Endothelial cell of hepatic sinusoid (primary cell): ENCODE measurements around the gene RABGEF1.
"Not testable (repeated sequence)": the region's sequence is repeated elsewhere in the genome, so short reads cannot be mapped to it uniquely, and the experiment has no call there.

Experiments
- in situ Hi-C: cut with HindIII; loops from 2 replicates; pipeline ENCODE4 v1.10.0; 2017; ENCODE audit warnings: low sequenced_read_pairs

The RABGEF1 gene

DNA sequence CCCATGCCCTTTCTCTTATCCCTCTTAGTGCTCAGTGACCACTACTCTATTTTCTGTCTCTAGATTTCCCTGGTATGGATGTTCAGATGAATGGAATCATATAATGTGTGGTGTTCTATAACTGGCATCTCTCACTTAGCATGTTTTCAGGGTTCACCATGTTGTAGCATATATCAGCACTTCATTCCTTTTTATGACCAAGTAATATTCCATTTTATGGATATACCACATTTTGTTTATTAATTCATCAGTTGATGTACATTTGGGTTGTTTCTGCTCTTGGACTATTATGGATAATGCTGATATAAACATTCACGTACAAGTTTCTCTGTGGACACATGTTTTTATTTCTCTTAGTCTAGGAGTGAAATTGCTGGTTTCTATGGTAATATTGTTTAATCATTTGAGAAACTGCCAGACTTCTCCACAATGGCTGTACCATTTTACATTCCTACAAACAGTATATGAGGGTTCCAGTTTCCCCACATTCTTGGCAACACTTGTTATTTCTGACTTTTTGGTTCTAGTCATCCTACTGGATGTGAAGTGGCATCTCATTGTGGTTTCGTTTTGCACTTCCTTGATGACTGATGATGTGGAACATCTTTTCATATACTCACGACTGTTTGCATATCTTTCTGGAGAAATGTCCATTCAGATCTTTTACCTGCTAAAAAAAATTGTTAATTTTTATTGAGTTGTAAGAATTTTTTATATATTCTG, 23.3 kb downstream of the RABGEF1 start:
- in situ Hi-C loops = not testable (repeated sequence)

DNA sequence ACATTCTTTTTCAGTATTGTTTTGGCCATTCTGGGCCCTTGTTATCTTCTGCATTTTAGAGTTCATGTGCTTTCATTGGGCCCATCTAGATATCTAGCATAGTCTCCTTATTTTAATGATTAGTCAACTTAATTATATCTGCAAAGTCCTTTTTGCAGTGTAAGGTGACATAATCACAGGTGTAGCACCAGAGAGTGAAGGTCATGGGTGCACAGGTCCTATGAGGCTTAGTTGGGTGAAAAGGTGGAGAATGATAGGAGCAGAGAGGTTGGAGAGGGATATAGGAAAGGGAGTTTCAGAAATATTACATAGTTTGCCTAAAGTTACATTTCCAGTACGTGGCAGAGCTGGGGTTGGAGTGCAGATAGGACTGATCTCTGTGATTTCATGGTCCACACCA, 24.4 kb downstream of the RABGEF1 start:
- in situ Hi-C loops = not testable (repeated sequence)

DNA sequence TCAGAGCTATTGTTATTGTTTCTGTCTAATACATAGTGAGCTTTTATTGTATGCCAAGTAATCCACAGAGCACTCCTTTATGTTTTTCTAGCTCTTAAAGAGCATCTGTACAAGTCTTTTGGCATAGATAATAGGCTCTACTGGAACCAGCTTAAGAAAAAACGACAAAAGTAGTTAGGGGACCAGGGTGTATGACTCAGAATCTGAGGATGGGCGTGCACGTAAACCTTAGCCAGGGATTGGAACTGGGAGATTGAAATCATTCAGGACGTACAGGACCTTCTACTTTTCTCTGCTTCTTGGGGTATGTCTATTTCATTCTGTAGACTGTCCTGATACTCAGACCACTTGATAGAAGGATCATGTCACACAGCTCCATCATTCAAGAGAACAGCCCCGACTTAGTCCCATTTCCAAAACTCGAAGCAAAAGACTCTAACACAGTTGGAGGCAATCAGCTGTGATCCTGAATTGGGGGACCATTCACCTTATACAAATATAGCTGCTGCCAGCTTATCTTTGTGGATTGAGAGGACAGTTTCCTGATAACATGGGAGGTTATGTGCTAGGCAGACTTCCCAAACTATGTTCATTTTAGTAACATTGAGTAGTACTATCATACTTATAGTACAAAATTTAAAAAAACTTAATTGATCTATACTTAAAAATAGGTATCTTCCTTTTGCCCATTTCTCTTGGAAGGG, 24.9 kb downstream of the RABGEF1 start:
- in situ Hi-C loops = not testable (repeated sequence)

DNA sequence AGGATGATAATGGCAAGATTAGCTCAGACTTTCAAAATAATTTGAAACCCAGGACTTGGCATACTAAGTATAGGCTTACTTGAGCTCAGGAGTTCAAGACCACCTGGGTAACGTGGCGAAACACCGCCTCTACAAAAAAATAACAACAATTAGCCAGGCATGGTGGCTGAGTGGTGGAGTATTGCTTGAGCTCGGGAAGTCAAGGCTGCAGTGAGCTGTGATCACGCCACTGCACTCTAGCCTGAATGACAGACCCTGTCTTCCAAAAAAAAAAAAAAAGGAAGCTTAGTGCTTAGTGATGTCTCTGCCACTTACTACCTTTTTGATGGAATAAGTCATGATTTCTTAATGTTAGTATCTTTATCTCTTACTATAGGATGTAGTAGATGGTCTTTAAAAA, 25.5 kb downstream of the RABGEF1 start:
- in situ Hi-C loops = no loop called here

DNA sequence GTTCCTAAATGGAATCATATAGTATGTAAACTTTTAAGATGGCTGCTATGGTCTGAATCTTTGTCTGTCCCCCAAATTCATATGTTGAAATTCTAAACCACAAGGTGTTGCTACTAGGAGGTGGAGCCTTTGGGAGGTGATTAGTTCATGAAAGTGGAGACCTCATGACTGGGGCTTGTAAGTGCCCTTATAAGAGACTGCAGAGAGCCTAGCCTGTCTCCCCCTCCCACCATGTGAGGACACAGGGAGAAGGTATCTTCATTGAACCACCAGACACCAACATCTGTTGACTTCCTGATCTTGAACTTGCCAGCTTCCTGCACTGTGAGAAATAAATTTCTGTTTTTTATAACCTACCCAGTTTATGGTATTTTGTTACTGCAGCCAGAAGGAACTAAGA, 27.0 kb downstream of the RABGEF1 start:
- in situ Hi-C loops = not testable (repeated sequence)

DNA sequence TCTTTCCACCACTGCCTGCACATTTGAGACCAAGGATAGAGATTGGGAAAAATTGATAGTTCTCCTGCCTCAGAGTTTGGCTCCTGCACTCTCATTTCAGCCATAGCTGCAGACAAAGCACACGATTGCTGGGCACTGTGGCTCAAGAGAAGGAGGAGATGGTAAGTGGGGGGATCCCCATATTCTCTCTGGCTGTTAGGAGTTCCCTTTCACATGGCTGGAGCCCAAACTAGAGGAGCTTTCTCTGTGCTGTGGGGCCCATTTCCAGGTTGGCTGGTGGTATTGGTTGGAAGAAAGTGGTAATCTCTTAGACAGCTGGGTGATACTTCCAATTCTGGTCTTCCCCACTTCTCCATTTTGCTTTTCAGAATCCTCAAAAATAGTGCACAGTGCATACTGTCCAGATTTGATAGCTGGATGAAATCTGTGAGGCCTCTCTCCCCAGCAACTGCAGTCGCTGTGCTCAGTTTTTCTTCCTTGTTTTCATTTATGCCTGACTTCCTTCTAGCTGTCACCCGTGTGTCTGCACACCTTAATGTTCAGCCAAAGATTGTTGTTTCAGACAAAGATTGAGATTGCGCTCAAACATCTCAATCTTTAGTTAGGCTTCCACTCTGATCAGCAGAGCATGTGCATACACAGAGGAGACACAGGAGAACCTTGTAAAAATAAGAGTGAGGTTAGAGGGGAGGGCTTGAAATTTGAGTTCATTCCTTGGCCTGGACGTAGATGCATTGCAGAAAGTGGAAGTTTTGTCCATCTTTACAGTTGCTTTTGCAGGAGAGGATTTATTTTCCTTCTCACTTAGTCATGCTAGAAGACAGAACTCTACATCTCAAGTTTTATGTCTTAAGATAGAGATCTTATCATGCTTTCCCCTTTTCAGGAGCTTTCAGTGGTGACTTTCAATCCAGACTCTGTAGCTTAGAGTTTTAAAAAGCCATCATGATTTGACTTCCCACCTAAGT, 28.6 kb downstream of the RABGEF1 start:
- in situ Hi-C loops = no loop called here

DNA sequence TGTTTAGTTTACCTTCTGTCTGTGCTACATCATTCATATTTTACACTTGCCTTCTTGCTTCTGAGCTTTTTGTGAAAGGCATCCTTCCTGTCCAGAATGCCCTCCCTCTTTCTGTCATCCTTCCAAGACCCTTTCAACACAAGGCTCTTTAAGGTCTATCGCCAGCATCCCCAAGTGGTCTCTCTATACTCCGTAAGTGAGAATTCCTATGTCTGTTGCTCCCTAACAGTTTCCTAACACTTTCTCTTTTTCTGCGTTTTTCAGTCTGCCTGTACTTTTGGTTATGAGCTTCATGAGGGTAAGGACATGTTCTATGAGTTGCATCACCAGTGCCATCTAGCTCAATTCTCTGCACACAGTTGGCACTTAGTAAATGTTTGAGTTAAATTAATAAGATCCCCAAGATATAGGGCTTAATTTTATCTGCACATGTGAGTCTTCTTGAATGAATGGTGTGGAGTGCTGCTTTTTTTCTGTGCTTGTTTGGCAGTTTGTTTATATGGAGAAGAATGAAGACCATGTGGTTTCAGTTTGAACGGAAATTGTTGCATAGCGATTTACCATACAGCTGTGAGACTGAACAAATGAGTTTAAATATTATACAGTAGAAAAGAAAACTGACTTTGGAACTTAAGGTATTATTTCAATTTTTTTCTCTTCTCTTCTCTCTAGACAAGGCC, 29.4 kb downstream of the RABGEF1 start:
- in situ Hi-C loops = no loop called here

DNA sequence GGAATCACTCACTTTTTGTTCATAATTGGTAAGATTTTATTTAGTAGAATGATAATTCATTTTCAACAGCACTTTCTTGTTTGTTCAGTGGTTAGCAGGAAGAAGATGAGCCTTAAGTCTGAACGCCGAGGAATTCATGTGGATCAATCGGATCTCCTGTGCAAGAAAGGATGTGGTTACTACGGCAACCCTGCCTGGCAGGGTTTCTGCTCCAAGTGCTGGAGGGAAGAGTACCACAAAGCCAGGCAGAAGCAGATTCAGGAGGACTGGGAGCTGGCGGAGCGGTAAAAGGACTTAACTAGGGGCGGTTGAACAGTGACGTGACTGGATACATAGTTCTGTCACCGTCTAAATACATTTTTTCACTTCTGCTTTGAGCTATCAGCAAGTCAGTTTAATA, 31.3 kb downstream of the RABGEF1 start:
- in situ Hi-C loops = no loop called here

DNA sequence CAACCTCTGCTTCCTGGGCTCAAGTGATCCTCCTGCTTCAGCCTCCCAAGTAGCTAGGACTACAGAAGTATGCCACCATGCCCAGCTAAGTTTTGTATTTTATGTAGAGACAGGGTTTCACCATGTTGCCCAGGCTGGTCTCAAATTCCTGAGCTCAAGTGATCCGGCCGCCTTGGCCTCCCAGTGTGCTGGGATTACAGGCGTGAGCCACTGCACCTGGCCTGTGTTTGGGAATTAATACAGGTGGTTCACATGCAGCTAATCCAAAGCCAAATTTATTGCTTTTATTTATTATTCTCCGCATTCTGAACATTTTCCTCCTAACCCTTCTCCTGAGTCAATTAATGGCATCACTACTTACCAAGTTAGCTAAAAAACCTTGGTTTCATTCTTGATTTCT, 33.2 kb downstream of the RABGEF1 start:
- in situ Hi-C loops = not testable (repeated sequence)

DNA sequence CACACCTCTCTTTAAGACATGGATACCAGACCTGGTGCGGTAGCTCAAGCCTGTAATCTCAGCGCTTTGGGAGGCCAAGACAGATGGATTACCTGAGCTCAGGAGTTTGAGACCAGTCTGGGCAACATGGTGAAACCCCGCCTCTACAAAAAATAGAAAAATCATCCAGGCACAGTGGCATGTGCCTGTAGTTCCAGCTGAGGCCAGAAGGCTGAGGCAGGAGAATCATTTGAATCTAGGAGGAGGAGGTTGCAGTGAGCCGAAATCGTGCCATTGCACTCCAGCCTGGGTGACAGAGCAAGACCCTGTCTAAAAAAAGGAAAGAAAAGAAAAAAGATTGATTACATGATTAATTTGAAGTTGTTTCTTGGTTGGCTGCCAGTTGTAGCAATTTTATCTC, 35.9 kb downstream of the RABGEF1 start:
- in situ Hi-C loops = loop anchor here (25.0 kb wide), 1 partner anchor 111 kb away; no protein-coding TSS in a partner anchor

DNA sequence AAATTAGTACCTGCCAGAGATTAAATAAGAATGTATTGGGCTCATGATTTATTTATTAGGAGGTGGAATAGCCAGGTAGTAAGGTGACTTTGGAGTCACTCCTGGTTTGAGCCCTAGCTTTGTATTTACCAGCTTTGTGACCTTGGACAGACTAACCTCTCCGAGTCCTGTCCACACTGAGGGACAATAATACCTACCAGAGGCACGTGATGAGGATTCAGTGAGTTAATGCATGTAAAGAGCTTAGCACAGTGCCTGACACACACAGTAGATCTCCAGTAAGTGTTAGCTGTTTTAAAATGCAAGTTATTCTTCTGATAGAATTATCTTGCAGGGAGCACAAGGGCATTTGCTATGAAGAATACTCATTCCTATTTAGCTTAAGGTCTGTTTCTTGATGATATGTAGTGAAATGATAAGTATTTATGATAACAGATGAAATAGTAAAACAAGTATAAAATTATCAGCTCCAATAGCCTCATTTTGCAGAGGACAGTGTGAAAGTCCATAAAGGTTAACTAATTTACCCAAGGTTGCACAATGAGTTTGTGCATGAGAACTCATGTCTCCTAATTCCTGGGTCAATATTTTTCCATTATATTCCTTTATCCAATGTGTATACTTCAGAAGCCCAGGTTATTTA, 36.4 kb downstream of the RABGEF1 start:
- in situ Hi-C loops = loop anchor here (25.0 kb wide), 1 partner anchor 110 kb away; no protein-coding TSS in a partner anchor

DNA sequence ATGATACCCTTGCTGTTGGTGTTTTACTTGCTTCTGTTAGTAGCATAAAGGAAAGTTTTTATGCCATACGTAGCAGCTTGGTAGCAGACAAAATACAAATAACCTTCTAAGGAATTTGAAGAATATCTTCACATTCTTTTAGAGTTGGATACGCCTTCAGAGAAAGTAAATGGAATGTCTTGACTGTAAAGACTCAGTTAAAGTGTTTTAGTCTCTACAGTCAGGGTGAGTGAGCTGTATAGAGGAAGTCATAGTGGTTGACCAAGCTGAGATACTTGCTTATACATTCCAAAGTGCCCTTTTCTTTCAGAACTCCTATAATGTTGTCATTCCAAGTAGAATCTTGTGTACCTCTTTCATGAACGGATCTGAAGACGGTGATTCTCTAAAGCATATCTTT, 37.7 kb downstream of the RABGEF1 start:
- in situ Hi-C loops = loop anchor here (25.0 kb wide), 1 partner anchor 109 kb away; no protein-coding TSS in a partner anchor

DNA sequence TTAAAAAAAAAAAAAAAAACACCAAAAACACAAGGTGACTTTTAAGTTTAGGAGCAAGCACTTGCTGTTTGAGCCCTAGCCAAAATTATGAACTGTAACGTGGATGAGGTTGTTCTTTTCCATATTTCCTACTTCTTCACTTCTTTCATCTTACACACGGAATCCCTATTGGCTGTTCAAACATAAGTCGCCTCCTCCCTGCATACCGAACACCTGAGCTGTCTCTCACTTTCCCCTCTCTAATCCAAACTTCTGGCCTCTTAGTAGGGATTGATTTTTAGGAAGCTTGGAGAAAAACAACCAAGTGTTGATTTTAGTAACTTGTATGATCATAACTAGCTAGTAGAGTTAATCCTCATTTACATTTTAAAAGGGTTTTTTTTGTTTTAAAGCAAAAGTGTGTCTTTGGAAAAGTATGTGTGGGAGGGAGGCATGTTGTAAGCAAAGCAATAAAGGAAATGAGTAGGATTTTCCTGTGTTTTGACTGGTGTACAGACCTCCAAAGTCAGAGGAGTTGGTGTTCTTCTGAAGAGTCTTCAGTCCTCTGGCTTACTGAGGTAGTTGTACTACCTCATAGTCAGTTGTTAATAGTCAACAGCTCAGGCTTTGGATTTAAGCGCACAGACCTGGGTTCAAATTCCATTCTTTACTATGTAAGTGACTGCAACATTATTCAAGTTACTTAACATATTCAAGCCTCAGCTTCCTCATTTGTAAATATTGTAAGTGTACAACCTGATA, 39.3 kb downstream of the RABGEF1 start:
- in situ Hi-C loops = loop anchor here (25.0 kb wide), 1 partner anchor 107 kb away; no protein-coding TSS in a partner anchor

DNA sequence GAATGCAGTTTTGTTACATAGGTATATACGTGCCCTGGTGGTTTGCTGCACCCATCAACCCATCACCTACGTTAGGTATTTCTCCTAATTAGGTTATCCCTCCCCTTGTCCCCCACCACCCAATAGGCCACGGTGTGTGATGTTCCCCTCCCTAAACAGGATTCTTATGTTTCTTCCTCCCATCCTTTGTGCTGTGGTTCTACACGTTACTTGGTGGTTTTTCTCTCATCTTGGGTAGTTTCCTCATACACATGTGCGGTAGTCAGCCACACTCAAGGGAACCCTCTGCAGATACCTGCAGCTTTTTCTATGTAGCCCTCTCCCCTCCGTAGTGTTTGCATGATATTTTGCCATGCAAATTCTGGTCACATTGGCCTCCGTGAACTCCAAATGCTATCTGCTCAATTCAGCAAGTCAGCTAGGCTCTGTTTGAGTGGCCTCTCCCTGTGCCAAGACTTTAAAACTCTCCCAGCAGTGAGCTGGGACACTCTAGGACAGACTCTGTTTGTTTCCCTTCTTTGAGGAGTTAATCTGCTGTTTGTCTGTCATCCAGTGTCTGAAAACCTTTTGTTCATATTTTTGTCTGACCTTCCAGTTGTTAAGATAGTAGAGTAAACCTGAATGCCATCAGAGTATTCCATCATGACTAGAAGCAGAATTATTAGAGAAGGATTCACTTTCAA, 41.0 kb downstream of the RABGEF1 start:
- in situ Hi-C loops = loop anchor here (25.0 kb wide), 1 partner anchor 106 kb away; no protein-coding TSS in a partner anchor

DNA sequence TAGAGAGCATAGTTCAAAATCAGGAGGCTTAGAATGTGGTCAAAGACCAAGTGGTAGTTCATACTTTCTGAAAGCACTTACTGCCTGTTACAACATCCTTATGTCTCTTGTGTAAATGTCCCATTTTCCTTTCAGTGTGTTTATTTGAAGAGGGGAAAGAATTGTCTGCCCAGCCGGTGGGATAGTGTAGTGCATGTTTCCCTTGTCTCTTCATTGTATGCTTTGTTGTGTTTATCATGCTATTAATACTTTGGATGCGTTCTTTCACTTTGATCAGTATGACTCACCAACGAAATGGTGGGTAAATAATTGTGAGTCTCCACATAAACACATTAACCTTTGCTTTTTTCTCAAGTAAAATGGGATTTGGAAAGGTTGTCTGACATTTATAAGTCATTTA, 42.3 kb downstream of the RABGEF1 start:
- in situ Hi-C loops = loop anchor here (25.0 kb wide), 1 partner anchor 104 kb away; no protein-coding TSS in a partner anchor

DNA sequence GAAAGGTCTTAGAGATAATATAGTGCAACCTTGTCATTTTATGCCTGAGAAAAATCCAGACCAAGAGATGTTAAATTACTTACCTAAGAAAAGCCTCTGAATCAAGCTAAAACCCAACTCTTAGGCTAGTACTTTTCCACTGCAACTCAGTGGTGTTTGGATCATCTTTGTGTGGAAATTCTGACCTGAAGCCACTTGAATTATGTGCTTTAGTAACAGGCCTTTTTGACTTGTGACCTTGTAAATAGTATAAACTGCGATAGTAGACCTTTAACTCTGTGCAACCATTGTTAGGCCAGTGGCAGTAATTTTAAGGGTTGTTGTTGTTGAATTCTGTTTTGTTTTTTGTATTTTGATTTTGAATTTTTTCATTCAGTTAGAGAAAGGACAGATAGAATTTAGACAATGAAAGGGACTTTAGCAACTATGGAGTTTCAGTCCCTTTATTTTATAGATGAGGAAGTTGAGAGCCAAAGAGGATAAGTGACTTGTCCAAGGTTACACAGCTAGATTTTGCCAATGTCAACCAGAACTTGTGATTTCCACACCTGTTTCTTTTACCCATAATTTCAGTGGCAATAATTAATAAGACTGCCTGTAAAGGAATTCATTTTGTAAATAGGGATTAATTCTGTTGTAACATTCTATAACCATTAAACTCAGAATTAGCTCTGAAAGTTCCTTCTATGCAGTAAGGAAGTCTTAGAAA, 43.5 kb downstream of the RABGEF1 start:
- in situ Hi-C loops = loop anchor here (25.0 kb wide), 1 partner anchor 103 kb away; no protein-coding TSS in a partner anchor

DNA sequence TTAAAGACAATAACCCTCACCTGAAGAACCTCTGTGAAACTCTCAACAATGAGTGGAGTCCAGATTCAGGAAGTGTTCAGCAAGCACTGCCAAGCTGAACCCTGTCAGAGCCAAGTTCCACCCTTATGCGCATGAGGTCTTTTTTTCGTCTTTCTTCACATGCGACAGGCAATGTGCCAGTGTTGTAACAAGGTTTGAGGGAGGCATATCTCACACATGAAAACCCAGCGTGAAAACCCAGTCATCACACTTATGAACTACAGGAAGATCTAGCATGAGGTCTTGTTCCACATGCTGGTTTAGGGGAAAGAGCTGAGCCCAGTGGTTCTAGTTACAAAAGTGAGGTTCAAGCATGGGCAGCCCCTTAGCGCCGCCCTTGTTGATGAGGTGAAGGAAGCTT, 49.7 kb downstream of the RABGEF1 start:
- in situ Hi-C loops = loop anchor here (25.0 kb wide), 1 partner anchor 97 kb away; no protein-coding TSS in a partner anchor

DNA sequence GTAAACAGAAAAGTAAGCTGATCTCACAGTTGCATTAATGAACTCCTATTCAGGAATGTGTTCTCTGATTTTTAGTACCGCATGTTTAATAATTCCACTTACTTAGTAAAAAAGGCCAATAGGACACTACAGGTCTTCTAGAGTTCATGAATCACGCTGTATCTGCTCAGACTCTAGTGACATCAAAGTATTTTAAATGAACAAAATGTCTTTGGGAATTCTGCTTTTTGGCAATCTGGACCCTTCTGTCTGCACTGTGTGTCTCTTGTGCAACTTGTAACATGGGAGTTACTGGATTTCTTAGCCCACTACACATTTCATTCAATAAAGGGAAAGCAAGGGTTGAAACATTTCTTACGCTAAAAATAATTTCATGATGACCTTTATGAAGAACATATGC, 50.2 kb downstream of the RABGEF1 start:
- in situ Hi-C loops = loop anchor here (25.0 kb wide), 1 partner anchor 97 kb away; no protein-coding TSS in a partner anchor
